ENCODE data around the gene IFNE.

The IFNE gene

GRCh38 chr9:21482213-21482612 lies at the start of gene IFNE:
Gene IFNE, minus strand, starts transcription at chr9:21482313. Its CDS starts 619 bp downstream, at chr9:21481694.
- DNase-seq, result no peak

- DNase-seq, result no peak
Observed at GRCh38 chr9:21528123-21528808, 46.2 kb upstream of the IFNE start.

DNA sequence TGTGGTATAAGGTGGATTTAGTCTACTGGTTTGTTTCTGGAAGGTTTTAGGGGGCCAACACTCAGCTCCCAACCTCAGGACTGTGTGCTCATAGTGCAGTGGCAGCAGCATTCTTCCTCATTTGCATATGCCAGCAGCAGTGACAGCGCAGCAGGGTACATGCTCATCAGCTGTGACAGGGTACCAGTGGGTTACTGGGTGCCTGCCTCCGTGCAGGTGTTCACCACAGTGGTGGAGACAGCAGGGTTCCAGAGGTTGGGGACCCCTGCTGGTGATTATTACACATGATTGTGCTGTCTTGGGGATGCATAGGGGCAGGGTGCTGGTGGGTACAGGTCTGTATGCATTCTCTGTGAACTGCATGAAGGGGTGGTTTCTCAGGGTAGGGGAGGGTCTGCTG lies 45.5 kb upstream of the IFNE start:
- no peak for DNase-seq

- DNase-seq, result no peak
Observed at GRCh38 chr9:21525174-21525573, 43.1 kb upstream of the IFNE start.

DNA sequence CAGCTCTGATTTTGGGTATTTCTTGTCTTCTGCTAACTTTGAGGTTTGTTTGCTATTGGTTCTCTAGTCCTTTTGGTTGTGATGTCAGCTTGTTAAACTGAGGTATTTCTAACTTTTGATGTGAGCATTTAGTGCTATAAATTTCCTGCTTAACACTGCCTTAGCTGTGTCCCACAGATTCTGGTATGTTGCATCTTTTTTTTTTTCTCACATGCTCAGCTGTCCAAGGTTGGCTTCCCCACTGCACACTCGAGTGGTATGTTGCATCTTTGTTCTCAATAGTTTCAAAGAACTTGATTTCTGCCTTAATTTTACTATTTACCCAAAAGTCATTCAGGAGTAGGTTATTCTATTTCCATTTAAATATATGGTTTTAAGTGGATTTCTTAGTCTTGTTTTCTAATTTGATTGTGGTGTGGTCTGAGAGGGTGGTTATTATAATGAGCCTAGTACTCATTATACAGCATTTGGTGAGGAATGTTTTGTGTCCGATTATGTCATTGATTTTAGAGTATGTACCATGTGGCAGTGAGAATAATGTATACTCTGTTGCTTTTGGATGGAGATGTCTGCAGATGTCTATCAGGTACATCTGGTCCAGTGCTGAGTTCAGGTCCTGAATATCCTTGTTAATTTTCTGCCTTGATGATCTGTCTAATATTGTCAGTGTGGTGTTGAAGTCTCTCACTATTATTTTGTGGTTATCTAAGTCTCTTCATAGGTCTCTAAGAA lies 42.2 kb upstream of the IFNE start:
- DNase-seq, result no peak

GRCh38 chr9:21523021-21524014 lies 41.2 kb upstream of the IFNE start:
- DNase-seq, result no peak

GRCh38 chr9:21522348-21522747 lies 40.2 kb upstream of the IFNE start:
- DNase-seq, result no peak

GRCh38 chr9:21521448-21521847 lies 39.3 kb upstream of the IFNE start:
- DNase-seq, result no peak

DNA sequence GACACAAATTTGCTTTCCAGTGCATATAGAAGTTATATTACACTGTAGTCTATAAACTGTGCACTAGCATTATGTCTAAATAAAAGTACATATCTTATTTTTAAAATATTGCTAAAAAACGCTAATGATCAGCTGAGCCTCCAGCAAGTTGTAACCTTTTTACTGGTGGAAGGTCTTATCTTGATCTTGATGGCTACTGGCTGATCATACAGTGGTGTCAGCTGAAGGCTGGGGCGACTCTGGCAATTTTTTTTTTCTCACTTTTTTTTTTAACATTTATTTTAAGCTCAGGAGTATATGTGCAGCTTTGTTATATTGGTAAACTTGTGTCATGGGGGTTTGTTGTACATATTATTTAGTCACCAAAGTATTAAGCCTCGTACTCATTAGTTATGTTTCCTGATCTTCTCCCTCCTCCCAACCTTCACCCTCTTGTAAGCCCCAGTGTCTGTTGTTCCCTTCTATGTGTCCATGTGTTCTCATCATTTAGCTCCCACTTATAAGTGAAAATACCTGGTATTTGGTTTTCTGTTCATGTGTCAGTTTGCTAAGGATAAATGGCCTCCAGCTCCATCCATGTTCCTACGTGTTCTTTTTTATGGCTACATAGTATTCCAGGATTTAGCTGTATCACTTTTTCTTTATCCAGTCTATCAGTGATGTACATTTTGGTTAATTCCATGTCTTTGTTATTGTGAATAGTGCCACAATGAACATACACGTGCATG lies 38.6 kb upstream of the IFNE start:
- DNase-seq, result no peak

DNA sequence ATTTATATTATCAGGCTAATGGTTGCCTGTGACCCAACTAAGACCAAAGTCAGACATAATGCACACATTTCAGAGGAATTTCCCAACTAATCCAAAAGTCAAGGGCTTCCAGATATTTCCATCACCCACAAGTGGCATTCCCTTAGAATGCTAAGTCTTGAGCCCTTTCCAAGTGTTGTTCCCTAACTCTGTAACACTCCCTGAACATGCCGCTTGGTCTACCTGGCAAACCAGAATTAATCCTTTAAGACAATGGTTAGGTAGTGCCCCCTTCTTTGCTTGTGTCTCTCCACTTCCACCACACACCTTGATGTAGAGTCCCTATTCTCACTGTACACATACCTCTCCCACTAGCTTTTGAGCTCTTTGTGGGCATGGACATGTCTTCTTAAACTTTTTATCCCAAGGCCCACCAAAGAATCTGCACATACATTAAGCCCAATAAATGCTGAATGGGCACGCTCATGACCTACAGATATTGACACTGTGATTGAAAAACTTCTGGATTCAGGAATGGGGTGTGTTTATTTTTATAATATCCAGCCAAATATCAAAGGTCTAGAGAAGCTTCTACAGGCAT lies 37.8 kb upstream of the IFNE start:
- DNase-seq, result no peak

GRCh38 chr9:21516796-21517195 lies 34.7 kb upstream of the IFNE start:
- DNase-seq, result no peak

DNA sequence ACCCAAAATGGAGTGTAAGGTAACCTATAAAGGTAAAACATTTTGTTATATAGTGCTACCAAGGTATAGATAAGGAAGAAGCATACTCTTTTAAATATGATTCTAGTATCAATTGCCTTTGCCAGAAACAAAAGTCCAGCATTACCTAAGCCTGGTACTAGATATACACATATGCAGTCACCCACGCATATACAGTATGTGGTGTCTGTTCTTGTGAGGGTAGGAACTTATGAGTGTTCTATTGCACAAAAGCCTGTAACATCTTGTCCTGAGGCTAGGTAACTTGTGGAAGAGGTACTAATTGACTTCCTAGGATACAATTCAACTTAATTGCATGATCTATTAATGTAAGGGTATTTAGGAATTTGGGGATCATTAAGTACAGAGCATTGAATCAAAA lies 31.3 kb upstream of the IFNE start:
- DNase-seq, result no peak

DNA sequence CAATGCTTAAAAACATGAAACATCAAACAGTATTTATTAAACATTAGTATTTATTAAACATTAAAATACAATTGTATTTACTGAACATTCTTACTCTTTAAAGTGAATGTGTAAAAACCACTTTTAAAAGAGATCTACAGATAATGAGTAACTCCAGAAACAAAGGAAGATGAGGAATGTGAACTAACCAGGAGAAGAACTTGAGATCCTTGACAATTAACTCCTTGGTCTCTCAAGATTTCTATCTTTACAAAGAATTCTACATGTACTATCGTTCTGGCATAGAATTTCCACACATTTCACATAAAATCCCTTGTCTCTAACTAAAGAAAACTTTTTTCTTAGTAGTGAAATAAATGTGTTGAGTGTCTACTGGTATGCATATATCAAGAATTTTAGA lies 28.7 kb upstream of the IFNE start:
- no peak for DNase-seq

- no peak for DNase-seq
Observed at GRCh38 chr9:21507483-21507790, 25.3 kb upstream of the IFNE start.

- DNase-seq, result no peak
Observed at GRCh38 chr9:21506626-21507482, 24.7 kb upstream of the IFNE start.

GRCh38 chr9:21505425-21506179 lies 23.5 kb upstream of the IFNE start:
- DNase-seq, result no peak

- DNase-seq, result no peak
Observed at GRCh38 chr9:21504894-21505293, 22.8 kb upstream of the IFNE start.

- DNase-seq, result no peak
Observed at GRCh38 chr9:21504113-21504512, 22.0 kb upstream of the IFNE start.

DNA sequence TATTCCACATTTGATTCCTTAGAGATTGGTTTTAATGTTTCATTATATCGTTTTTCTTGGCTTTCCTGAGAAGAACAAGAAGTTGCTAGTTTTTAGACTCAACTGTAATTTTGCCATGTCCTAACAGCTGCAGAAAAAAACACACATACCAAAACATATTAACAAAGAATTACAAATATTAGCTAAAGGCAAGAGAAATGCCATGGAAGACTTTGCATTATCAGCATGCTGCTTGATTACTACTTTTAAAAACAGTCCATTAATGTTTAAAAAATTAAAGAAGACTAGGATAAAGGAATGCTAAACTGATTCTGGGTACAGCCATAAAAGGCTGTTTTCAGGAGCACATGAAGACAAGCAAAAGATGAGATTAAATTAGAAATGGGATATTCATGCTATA lies 20.5 kb upstream of the IFNE start:
- DNase-seq, result no peak

- DNase-seq, result no peak
Observed at GRCh38 chr9:21499912-21500311, 17.8 kb upstream of the IFNE start.

DNA sequence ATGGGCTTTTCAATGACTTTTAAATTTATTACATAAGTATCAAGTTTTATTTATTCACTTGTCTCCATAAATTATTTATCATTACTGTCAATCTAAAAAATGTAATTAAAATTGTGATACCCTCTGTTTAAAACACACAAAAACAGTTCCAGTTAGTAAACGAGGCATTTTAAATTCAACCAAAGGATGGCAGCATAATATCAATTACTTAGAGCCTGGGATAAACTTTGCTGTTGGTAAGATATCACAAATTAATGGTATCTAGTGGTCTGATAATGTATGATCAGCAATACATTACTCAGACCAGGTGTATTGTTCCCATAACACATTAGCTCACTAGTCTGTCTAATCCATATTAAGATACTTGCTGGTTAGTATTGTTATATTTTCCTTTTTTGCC lies 9.6 kb upstream of the IFNE start:
- no peak for DNase-seq
